GM19452 (cell line): ENCODE results near the gene RIMKLA.

Experiments
- ATAC-seq: cut with Tn5 transposase; IDR thresholded peaks from one replicate; pipeline ENCODE4 v1.9.1; 2021; ENCODE audit not compliant: unreplicated experiment

RIMKLA gene

GRCh38 chr1:42370876-42371549, 9.6 kb upstream of the RIMKLA start:
- no peak for ATAC-seq

DNA sequence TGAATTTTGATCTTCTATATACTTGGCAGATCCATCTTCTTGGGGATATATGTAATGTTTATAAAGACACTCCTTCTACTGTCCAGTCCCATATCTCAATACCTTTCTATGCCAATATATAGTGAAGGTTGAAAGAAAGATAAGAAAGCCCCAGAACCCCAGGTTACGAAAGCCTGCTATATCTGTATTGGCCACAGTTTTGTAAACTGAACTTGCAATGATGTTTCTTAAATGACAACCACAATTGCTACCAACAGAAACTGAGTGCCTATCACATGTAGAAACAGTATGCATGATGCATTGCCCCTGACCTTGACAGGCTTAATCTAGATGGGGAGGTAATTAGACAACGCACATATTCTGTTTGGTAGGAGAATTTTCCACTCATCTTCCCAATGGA, 7.8 kb upstream of the RIMKLA start:
- no peak for ATAC-seq

DNA sequence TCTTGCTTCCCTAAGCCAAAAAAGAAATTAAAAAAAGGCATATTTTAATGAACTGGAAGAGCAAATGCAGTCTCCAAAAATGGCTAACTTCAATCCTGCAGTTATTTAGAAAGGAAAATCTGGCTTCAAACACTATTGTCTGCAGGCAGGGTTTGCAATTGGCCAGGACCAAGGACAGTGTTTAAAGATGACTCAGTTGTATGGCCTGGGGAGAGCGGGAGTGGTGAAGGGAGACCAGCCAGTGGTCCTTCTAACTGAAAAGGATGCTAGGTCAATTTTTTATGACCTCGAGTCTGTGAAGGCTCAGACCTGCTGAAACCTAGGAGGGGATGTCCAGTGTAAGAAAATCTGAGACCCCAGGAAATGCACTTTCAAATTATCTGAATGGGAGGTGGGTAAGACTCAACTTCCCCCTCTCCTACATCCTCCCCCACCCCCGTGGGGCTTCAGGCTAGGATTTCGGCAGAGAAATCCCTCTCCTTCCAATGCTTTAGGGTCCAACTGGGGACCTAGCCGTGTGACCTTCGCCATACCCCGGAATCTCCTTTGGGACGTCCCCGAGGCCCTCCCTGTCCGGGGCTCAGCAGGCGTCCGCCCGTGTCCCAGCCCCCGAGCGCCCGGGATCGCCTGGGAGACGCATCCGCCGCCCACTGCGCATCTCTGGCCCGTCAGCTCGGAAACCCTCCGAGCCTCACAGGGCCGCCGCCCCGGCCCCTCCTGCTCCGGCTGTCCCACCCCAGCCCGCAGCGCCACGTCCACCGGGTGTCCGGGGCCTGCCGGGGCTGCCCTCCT, 602 bp upstream of the RIMKLA start:
- ATAC-seq = peak; percentile 44

- ATAC-seq = no peak
These were observed 685 bp downstream of the RIMKLA start for GRCh38 chr1:42381280-42381673.

DNA sequence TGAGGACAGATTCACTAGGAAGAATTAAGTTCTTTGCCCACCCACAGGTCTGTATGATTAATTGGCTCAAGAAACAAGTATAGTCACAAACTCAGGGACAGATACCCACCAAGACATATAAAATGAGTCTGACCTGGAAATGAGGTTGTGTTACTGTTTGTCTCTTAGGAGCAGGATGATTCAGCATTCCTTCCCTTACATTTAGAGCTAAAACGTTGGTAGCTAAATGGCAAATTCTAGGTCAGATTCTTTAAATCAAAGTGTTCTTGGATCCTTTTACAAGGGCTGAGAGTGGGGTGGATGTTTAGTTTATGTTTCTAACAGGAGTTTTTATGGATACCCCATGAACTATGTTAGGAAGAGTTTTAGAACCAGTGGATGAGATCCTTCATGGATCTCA, 4.7 kb downstream of the RIMKLA start:
- no peak for ATAC-seq

GRCh38 chr1:42386051-42386450, 5.5 kb downstream of the RIMKLA start:
- no peak for ATAC-seq

- ATAC-seq = no peak
These were observed 11.7 kb downstream of the RIMKLA start for GRCh38 chr1:42392255-42392654.

DNA sequence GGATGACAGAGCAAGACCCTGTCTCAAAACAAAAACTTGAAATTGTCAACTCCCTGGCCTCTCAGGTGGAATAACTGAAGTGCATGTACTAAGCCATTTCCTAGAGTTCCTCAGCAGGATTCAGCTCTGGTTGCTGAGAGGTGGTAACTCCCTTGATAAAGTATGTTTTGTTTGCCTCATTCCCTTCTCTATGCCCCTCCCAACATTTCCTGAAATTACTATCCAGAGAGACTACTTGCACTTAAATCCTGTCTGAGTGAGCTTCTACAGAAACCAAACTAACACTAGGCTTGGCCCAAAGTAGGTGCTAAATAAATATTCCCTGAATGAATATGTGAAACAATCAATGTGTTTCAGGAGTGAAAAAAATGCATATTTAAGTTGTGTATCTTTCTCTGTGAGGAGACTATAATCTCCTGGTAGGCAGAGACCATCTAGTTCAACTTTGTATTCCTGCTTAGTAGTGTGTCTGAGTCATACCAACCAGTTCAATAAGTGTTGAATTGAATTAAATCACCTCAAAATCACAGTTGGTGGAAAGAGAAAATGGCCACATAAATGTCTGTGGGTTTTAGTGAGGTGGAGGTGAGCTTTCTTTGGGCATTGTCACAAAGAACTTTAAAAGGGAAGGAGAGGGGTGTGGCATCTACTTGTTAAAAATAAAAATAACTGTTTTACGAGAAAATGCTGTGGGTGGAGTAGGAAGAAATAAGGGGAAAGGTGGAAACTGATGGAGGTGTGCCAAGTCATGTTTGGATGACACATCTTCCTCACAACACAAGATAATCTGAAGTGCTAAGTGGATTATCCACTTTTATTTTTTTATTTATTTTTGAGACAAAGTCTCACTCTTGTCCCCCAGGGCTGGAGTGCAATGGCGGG, 12.6 kb downstream of the RIMKLA start:
- ATAC-seq = no peak

- no peak for ATAC-seq
These were observed 18.9 kb downstream of the RIMKLA start for GRCh38 chr1:42399315-42400100.

DNA sequence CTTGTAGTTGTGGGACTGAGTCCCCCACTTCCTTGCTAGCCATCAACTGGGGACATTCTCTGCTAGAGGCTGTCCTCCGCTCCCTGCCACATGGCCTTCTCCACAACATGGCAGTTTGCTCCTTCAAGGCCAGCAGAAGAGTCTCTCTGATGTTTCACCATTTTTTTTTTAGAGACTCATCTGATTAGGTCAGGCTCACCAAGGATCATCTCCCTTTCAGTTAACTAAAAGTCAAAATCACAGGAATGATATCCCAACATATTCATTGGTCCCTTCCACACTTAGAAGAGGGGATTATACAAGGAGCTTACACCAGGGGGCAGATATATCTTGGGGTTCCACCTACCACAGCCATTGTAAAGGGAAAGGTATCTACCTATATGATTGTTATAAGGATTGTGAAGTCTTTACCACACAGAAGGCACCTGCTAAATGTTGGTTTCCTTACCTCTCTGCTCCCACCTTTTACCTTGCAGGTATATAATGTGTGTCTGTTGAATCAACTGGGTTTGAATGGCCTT, 23.3 kb downstream of the RIMKLA start:
- no peak for ATAC-seq

- no peak for ATAC-seq
These were observed 34.2 kb downstream of the RIMKLA start for GRCh38 chr1:42414551-42415496.

DNA sequence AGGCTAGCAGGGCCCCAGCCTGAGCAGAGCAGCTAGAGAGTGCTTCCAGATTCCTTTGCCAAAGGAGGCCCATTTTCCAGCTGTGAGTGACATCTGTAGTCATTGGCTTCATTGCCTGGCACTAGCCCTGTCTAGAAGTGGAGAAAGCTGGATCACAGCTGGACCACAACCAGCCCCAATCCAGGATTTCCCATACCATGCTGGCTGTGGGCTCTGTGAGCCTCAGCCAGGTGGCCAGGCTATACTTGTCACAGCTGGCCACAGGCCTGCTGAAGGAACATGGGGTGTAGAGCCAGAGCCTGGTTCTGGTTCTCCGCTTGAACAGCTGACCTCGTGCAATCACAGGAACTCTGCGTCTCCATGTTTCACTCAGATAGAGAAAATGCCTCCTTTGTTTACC, 36.6 kb downstream of the RIMKLA start:
- ATAC-seq = no peak

DNA sequence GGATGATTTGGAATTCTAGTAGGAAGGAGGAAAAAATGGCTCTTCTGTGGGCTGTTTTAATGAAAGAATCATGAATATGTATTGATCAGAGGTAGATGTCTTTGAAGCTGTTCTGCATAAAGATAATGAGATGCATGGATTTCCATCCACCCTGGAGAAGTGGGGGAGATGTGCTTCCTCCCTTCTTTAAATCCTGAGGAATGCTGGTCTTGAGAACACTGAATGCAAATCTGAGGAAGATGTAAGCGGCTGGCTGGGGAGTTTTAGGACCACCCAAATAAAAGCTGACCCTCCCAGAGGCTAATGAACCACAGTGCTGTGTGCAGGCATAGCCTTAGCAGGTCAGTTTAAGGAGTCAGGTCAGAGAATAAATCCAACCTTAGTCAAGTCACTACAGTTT, 37.9 kb downstream of the RIMKLA start:
- no peak for ATAC-seq

DNA sequence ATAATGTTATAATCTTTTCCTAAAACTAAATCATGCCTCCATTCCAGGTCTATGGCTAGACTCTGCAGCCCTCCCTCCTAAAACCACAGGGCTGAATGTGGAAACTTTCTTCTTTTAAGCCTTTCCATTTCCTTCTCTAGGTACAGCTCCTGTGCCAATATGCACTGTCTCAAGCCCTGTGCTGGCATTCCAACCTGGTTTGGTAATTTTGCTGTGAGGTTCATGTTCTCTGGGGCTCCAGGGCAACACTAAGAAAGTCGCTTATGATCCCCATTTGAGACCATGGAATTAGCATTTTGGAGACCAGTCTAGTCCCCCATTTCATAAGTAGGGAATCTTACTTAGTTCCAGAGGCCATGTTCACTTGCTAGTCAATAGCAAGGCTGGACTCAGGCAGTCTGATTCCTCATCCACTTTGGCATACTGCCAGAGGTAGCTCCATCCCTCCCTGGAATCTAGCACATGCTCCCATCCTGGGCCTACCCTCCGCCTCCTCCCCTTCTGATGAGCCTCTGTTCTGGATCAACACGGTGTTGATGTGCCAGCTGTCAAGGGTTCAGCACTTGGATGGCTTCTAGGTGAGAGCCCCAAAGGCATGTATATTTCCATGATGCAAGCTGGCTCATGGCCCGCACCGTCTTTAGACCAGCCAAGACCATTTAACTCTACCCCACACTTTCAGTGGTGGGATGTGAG, 38.7 kb downstream of the RIMKLA start:
- no peak for ATAC-seq

GRCh38 chr1:42420121-42420520, 39.5 kb downstream of the RIMKLA start:
- ATAC-seq = no peak

- no peak for ATAC-seq
These were observed 40.5 kb downstream of the RIMKLA start for GRCh38 chr1:42420911-42421585.

GRCh38 chr1:42422737-42423136, 42.1 kb downstream of the RIMKLA start:
- no peak for ATAC-seq

DNA sequence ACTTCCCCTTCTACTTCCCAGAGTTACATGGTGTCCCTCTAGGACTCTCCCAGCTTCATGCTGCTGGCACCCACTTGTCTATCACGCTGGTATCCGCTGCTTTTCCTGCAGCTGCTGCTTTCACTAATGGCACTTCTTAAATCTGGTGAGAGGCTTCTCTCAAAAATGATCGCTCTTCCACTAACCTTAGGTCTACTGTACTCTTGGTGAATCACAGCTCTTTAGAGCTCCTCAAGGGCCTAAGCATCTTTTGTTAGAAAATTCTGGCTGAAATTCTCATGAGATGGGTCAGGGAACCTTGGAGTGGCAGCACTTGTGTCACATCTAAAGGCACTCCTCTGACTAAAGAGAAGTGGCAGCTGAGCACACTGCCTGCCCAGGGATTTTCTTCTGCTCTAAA, 43.1 kb downstream of the RIMKLA start:
- no peak for ATAC-seq
